HG02798 (cell line): ENCODE measurements around the gene NDOR1.
A peak's percentile ranks its signal among the peaks of the same experiment; 100 is the strongest.
"Not testable (repeated sequence)": the region's sequence is repeated elsewhere in the genome, so short reads cannot be mapped to it uniquely, and the experiment has no call there.

Source experiments
- ATAC-seq: cut with Tn5 transposase; IDR thresholded peaks from one replicate; pipeline ENCODE4 v1.9.1; 2021; ENCODE audit warnings: mild to moderate bottlenecking; ENCODE audit not compliant: unreplicated experiment, poor library complexity

NDOR1 gene

GRCh38 chr9:137240841-137241489, 35.5 kb downstream of the NDOR1 start, which contains the start of gene TUBB4B:
TSS of gene TUBB4B (plus strand) at chr9:137241287. CDS start at chr9:137241361, 74 bp downstream.
- ATAC-seq: peak; percentile 72

- peak; percentile 0 for ATAC-seq
These were observed 36.2 kb downstream of the NDOR1 start for GRCh38 chr9:137241490-137242268.

GRCh38 chr9:137242269-137243203, 37.0 kb downstream of the NDOR1 start:
- ATAC-seq: no peak

- ATAC-seq: not testable (repeated sequence)
These were observed 37.7 kb downstream of the NDOR1 start for GRCh38 chr9:137243266-137243625.

GRCh38 chr9:137243626-137244485, 38.4 kb downstream of the NDOR1 start:
- ATAC-seq: no peak

- ATAC-seq: no peak
These were observed 39.3 kb downstream of the NDOR1 start for GRCh38 chr9:137244486-137245449.

GRCh38 chr9:137245450-137246421, 40.2 kb downstream of the NDOR1 start:
- no peak for ATAC-seq

- no peak for ATAC-seq
These were observed 41.8 kb downstream of the NDOR1 start for GRCh38 chr9:137247135-137247915.

GRCh38 chr9:137247916-137248175, 42.3 kb downstream of the NDOR1 start:
- ATAC-seq: no peak

GRCh38 chr9:137250329-137251193, 45.1 kb downstream of the NDOR1 start:
- no peak for ATAC-seq

- no peak for ATAC-seq
These were observed 45.6 kb downstream of the NDOR1 start, which contains the start of gene STPG3 for GRCh38 chr9:137251194-137251461. TSS of gene STPG3 (plus strand) at chr9:137251286. CDS start at chr9:137251287, 1 bp downstream.

GRCh38 chr9:137251490-137252268, 46.2 kb downstream of the NDOR1 start:
- no peak for ATAC-seq

GRCh38 chr9:137252555-137253506, 47.3 kb downstream of the NDOR1 start:
- no peak for ATAC-seq
